Measurements from ENCODE around the gene VSTM5. TPM values are rescaled to one million over a fixed set of nuclear protein-coding genes. Genes with fewer than 3 reads are reported as not detected.

VSTM5 gene
- total RNA-seq, 1 donor from 2014 or later = not detected

GRCh38 chr11:93845181-93846092, 5.0 kb downstream of the VSTM5 start:
- no peak for ATAC-seq (ENCODE audit: poor library complexity)
- intact Hi-C loops (cut with DNase I) = no loop called here
- no peak for DNase-seq

GRCh38 chr11:93844568-93844967, 5.8 kb downstream of the VSTM5 start:
- ATAC-seq (ENCODE audit: poor library complexity) = no peak
- intact Hi-C loops (cut with DNase I) = no loop called here
- DNase-seq = no peak

GRCh38 chr11:93843906-93844305, 6.5 kb downstream of the VSTM5 start:
- DNase-seq (no peak), ATAC-seq (ENCODE audit: poor library complexity) (no peak)
- intact Hi-C loops (cut with DNase I) = no loop called here

GRCh38 chr11:93842461-93842860, 8.0 kb downstream of the VSTM5 start:
- intact Hi-C loops (cut with DNase I) = no loop called here
- ATAC-seq (ENCODE audit: poor library complexity) (no peak), DNase-seq (no peak)

DNA sequence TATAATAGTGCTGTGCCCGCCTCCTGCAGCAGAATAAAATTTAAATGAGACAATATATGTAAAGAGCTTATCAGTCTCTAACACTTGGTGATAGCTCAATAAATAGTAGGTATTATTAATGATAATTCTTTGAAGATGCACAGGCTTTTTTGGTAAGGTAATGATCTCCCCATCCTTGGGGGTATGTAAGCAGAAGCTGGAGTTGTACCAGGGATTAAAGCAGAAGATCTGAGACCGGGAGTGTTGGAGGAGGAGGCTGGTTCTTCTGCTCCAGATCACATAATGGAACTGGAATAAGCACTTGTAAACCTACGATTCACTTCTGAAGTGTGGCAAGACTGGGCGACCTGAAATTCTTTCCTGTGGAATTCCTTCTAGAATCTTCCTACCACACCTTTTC, 8.4 kb downstream of the VSTM5 start:
- DNase-seq = no peak
- intact Hi-C loops (cut with DNase I) = no loop called here
- ATAC-seq (ENCODE audit: poor library complexity) = no peak

- DNase-seq = no peak
- no peak for ATAC-seq (ENCODE audit: poor library complexity)
- intact Hi-C loops (cut with DNase I) = no loop called here
Measured at GRCh38 chr11:93841446-93841845, 9.0 kb downstream of the VSTM5 start.

DNA sequence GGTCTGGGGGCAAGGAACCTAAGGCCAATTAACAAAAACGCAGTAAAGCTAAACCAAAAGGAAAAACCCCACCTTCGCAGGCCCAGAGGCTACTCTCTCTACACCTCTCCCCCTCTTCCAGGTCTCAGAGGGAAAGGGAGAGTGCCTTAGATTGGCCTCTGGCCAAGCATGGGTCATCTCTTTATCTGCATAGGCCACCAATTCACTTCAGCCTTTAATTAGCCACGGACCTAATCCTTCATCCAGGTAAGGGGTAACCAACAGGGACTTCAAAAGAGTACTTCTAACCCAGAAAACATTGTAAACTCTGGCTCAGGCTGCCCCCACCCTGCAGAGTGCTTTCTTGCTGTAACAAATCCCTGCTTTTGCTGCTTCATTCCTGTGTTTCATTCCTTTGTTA, 9.4 kb downstream of the VSTM5 start:
- DNase-seq = no peak
- ATAC-seq (ENCODE audit: poor library complexity) = no peak
- intact Hi-C loops (cut with DNase I) = no loop called here

DNA sequence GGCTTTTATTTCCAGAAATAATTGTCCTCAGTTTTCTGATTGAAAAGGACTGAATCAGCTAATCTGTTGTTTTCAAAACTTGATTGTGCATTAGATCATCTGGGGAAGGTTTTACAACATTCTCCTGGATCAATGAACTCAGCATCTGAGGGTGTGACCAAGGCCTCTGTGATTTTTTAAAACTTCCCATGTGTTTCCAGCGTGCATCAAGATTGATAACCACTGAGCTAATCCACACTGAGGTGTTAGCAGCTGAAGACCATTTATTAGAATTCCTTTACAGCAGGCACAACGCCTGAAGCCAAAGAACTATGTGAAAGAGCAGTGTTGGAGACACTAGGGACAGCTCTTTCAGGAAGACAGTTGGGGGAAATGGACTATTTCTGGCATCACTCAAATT, 10.2 kb downstream of the VSTM5 start:
- intact Hi-C loops (cut with DNase I) = no loop called here
- DNase-seq = no peak
- ATAC-seq (ENCODE audit: poor library complexity) = no peak

DNA sequence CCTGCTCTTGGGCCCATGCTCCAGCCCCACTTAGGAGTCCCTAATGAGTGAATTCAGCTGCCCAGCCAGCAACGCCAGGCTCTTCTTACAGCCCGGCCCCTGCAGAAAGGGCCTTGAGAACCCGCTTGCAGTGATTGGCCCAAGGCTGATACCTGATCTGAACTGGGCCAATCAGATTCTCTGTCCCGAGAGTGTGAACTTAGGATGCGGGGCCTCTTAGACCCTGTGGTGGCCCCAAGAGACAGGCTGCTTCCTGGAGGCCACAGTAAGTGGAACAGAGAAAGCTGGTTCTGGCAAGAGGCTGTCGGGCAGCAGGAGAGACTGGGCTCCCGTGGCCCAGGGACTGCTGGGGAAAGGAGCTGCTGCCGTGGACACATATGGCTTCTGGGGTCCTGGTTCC, 11.5 kb downstream of the VSTM5 start:
- ATAC-seq (ENCODE audit: poor library complexity) = no peak
- intact Hi-C loops (cut with DNase I) = no loop called here
- DNase-seq = no peak

- no peak for ATAC-seq (ENCODE audit: poor library complexity)
- intact Hi-C loops (cut with DNase I) = no loop called here
- DNase-seq = no peak
Measured at GRCh38 chr11:93832780-93833179, 17.6 kb downstream of the VSTM5 start.

GRCh38 chr11:93831343-93832127, 18.9 kb downstream of the VSTM5 start:
- intact Hi-C loops (cut with DNase I) = no loop called here
- no peak for ATAC-seq (ENCODE audit: poor library complexity)
- DNase-seq = no peak

GRCh38 chr11:93829598-93829997, 20.8 kb downstream of the VSTM5 start:
- ATAC-seq (ENCODE audit: poor library complexity) = no peak
- intact Hi-C loops (cut with DNase I) = no loop called here
- DNase-seq = no peak

GRCh38 chr11:93827363-93827762, 23.1 kb downstream of the VSTM5 start:
- ATAC-seq (ENCODE audit: poor library complexity) (no peak), DNase-seq (no peak)
- intact Hi-C loops (cut with DNase I) = no loop called here

DNA sequence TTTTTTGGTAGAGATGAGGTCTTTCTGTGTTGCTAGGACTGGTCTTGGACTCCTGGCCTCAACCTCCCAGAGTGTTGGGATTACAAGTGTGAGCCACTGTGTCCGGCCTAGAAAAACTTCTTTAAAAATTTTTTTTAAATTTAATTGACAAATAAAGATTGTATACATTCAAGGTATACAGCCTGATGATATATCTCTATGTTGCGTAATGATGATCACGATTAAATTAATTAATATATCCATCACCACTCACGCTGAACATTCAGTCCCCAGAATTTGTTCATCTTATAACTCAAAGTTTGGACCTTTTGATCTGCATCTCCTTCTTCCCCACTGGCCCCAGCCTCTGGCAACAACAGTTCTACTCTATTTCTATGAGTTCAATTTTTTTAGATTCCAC, 27.2 kb downstream of the VSTM5 start:
- intact Hi-C loops (cut with DNase I) = no loop called here
- ATAC-seq (ENCODE audit: poor library complexity) (no peak), DNase-seq (no peak)

GRCh38 chr11:93822359-93822758, 28.1 kb downstream of the VSTM5 start:
- intact Hi-C loops (cut with DNase I) = no loop called here
- DNase-seq = no peak
- ATAC-seq (ENCODE audit: poor library complexity) = no peak

GRCh38 chr11:93821617-93822016, 28.8 kb downstream of the VSTM5 start:
- no peak for DNase-seq
- intact Hi-C loops (cut with DNase I) = no loop called here
- no peak for ATAC-seq (ENCODE audit: poor library complexity)

GRCh38 chr11:93820847-93821246, 29.6 kb downstream of the VSTM5 start:
- no peak for DNase-seq
- ATAC-seq (ENCODE audit: poor library complexity) = no peak
- intact Hi-C loops (cut with DNase I) = no loop called here

DNA sequence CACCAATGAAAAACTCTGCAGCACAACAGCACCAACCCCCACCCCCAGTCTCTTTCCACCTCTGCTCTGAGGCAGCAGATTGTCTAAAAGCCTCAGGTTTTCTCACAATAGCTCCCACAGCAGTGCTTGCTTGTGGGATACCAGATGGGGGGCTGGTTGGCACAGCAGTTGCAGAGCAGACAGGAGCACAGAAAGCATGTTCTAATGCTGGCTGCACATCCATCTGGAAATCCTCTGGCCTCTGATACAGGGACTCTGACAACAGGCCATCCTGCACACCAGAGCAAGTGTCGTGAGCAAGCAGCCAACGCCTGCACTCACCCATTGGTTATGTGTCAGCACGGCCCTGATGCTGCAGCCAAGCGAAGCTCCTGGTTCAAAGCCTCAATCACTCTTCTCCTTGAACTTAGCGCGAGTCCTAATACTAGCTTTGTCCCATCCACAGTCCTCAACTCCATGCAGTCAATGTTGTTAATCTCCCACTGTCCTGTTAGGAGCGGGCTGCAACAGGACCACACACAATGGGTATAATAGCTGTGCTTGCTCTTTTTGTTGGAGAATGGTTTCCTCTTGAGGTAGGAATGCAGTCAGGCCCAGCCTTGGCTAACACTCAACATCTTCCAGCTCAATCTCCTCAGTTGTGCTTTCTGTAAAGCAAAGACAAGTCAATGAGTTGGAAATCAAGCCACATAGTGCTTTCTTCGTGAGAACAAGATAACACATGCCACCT, 30.3 kb downstream of the VSTM5 start:
- intact Hi-C loops (cut with DNase I) = no loop called here

More for the DNA sequence above, 30.3 kb downstream of the VSTM5 start:
- DNase-seq (no peak), ATAC-seq (ENCODE audit: poor library complexity) (no peak)

Measured in Right ventricle myocardium superior (tissue), 1 donor.